Activated CD8-positive, alpha-beta T cell treated with anti-CD3 and anti-CD28 coated beads for 36 hours (primary cell): Measurements from ENCODE around the gene EP300. TPM values are rescaled to one million over a fixed set of nuclear protein-coding genes. Genes with fewer than 3 reads are reported as not detected.
"Not testable (repeated sequence)": the region's sequence is repeated elsewhere in the genome, so short reads cannot be mapped to it uniquely, and the experiment has no call there.

ENCODE experiments used
- ATAC-seq: fragments of 200-7000 bp; cut with Tn5 transposase; one replicate; pipeline ENCODE4 v1.10.0; 2021; ENCODE audit warnings: mild to moderate bottlenecking, moderate library complexity
- CTCF ChIA-PET: fragments of 350-600 bp; sonication (Branson Sonifier 250); formaldehyde crosslinking; loops from one replicate; lab custom pipeline; 2021; ENCODE audit warnings: antibody characterized with exemption; lab: Charles Lee
- POLR2A ChIA-PET: fragments of 350-600 bp; sonication (Branson Sonifier 250); formaldehyde crosslinking; loops from one replicate; lab custom pipeline; 2021; ENCODE audit warnings: antibody characterized with exemption; lab: Charles Lee
- DNase-seq: peaks from one replicate; pipeline ENCODE4 v3.0.0-alpha.2; 2020
- H3K27ac Mint-ChIP-seq: one replicate; pipeline ENCODE4 v1.8.0; 2021; ENCODE audit warnings: mild to moderate bottlenecking, mixed read lengths
- H3K27me3 Mint-ChIP-seq: one replicate; pipeline ENCODE4 v1.8.0; 2021; ENCODE audit warnings: mixed read lengths
- H3K36me3 Mint-ChIP-seq: one replicate; pipeline ENCODE4 v1.8.0; 2021; ENCODE audit warnings: low read depth, mixed read lengths
- H3K4me1 Mint-ChIP-seq: one replicate; pipeline ENCODE4 v1.8.0; 2021; ENCODE audit warnings: low read depth, mixed read lengths
- H3K4me3 Mint-ChIP-seq: one replicate; pipeline ENCODE4 v1.8.0; 2021; ENCODE audit warnings: mild to moderate bottlenecking, moderate library complexity, mixed read lengths
- H3K9me3 Mint-ChIP-seq: one replicate; pipeline ENCODE4 v1.8.0; 2021; ENCODE audit warnings: mixed read lengths
- intact Hi-C: fragments of 100-400 bp; cut with micrococcal nuclease; formaldehyde crosslinking; loops from one replicate; pipeline ENCODE4 v1.10.0; 2022
- total RNA-seq, 2 experiments: library from RNA; stranded (reverse); gene quantifications; one replicate each; pipeline ENCODE4 v1.2.3, GENCODE V29; 2021
- TF ChIP-seq, protein P1 (sequence below): fragments of 200-600 bp; IDR thresholded peaks from one replicate; pipeline ENCODE4 v1.8.0; 2022; ENCODE audit warnings: antibody characterized with exemption, mild to moderate bottlenecking

The EP300 gene
- total RNA-seq, 2 experiments from 2014 or later = 39.6 to 39.7 TPM

DNA sequence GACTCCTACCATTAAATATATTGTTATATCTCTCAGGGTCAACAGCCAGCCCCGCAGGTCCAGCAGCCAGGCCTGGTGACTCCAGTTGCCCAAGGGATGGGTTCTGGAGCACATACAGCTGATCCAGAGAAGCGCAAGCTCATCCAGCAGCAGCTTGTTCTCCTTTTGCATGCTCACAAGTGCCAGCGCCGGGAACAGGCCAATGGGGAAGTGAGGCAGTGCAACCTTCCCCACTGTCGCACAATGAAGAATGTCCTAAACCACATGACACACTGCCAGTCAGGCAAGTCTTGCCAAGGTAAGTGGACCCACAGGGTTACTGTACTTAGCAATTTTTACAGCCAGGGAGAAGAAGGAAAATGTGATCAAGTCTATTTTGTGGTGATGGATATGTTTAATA, 35.1 kb downstream of the EP300 start:
- CTCF ChIA-PET = no interaction called here
- Mint-ChIP-seq H3K27ac (no peak overlapping the region), H3K4me3 (no peak overlapping the region), H3K27me3 (no peaks in the 10 kb centered on the region), H3K9me3 (no peaks in the 10 kb centered on the region), H3K4me1 (peaks cover 7% of the 10 kb centered on the region), H3K36me3 (peaks cover 45% of the 10 kb centered on the region)
- DNase-seq (no peak), ATAC-seq (no peak)
- POLR2A ChIA-PET = no interaction called here
- intact Hi-C loops = no loop called here
- TF ChIP-seq, protein P1, sequence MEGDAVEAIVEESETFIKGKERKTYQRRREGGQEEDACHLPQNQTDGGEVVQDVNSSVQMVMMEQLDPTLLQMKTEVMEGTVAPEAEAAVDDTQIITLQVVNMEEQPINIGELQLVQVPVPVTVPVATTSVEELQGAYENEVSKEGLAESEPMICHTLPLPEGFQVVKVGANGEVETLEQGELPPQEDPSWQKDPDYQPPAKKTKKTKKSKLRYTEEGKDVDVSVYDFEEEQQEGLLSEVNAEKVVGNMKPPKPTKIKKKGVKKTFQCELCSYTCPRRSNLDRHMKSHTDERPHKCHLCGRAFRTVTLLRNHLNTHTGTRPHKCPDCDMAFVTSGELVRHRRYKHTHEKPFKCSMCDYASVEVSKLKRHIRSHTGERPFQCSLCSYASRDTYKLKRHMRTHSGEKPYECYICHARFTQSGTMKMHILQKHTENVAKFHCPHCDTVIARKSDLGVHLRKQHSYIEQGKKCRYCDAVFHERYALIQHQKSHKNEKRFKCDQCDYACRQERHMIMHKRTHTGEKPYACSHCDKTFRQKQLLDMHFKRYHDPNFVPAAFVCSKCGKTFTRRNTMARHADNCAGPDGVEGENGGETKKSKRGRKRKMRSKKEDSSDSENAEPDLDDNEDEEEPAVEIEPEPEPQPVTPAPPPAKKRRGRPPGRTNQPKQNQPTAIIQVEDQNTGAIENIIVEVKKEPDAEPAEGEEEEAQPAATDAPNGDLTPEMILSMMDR = no peak

DNA sequence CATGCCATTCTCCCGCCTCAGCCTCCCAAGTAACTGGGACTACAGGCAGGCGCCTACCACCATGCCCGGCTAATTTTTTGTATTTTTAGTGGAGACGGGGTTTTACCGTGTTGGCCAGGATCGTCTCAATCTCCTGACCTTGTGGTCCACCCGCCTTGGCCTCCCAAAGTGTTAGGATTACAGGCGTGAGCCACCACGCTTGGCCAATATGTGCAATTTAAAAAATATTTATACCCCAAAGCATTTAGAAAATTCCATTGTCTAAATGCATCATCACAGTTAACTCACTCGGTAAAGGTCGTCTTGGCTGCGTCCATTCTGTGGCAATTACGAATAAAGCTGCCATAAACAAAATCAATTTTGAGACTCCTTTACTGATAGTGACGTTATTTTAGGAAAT, 36.2 kb downstream of the EP300 start:
- peaks cover 4% of the 10 kb centered on the region for H3K4me1 Mint-ChIP-seq
- DNase-seq = no peak
- intact Hi-C loops = no loop called here
- TF ChIP-seq, protein P1 = no peak
- no peaks in the 10 kb centered on the region for H3K27me3 Mint-ChIP-seq
- no peak overlapping the region for H3K27ac Mint-ChIP-seq
- peaks cover 51% of the 10 kb centered on the region for H3K36me3 Mint-ChIP-seq
- ATAC-seq = no peak
- no peaks in the 10 kb centered on the region for H3K9me3 Mint-ChIP-seq
- H3K4me3 Mint-ChIP-seq = no peak overlapping the region
- ChIA-PET CTCF (no interaction called here), POLR2A (no interaction called here)

DNA sequence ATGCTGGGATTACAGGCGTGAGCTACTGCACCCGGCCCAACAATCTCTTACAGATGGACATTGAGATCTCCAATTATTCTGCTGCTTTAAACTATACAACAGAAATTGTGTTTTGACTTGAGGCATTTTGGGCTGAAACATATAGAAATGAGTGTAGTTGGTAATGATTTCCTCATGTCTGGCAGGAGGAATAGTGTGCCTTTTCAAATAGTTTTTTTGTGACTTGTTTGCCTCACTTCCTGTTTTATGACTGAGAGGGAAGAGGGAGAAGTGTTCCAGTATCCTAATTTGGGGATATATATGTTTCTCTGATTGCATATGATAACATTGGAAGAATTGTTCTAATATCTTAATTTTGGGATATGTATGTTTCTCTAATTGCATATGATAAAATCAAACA, 40.2 kb downstream of the EP300 start:
- POLR2A ChIA-PET = interaction anchor here (0.7 to 1.6 kb wide), 2 partner anchors 49 to 153 kb away, joined by 3 to 4 read pairs; partner anchors contain the start of gene RANGAP1
- CTCF ChIA-PET = no interaction called here
- no peak for DNase-seq
- TF ChIP-seq, protein P1 = no peak
- intact Hi-C loops = no loop called here
- Mint-ChIP-seq H3K9me3 (no peaks in the 10 kb centered on the region), H3K27ac (peak overlapping the region; percentile 34), H3K36me3 (peaks cover 51% of the 10 kb centered on the region), H3K4me3 (no peak overlapping the region), H3K4me1 (peaks cover 4% of the 10 kb centered on the region), H3K27me3 (no peaks in the 10 kb centered on the region)
- ATAC-seq = no peak

DNA sequence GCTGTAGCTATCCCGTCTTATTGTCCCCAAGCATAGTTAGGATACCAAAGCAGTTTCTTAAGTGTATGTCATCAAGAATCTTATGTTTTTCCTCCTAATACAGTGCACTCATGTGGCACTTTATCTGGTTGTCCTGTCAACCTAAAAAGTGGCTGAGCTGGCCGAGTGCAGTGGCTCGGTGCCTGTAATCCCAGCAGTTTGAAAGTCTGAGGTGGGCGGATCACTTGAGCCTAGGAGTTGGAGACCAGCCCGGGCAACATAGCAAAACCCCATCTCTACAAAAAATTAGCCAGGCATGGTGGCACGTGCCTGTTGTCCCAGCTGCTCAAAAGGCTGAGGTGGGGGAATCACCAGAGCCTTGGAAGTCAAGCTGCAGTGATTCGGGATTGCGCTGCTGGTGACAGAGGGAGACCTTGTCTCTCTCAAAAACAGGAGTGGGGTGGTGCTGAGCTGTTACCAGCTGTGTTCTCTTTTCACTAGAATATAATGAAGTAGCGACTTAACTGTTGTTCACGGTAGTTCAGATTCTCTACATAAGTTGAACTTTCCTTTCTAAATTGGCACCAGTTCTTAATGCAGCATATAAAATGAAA, 48.1 kb downstream of the EP300 start:
- POLR2A ChIA-PET = no interaction called here

DNA sequence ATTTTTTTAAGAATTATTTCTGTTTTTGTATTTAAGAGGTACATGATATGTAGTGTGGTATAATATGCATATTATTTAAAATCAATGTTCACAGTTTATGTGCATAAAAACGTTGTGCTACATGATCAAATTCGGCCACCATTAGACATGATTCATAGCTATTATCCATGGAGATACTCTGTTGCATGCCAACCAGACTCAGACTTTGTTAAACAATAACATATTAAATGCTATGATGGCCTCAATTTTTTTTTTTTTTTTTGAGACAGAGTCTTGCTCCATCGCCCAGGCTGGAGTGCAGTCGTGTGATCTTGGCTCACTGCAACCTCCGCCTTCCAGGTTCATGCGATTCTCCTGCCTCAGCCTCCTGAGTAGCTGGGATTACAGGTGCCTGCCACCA, 53.5 kb downstream of the EP300 start:
- H3K4me1 Mint-ChIP-seq, CTCF ChIA-PET, H3K27me3 Mint-ChIP-seq, H3K9me3 Mint-ChIP-seq, H3K4me3 Mint-ChIP-seq, POLR2A ChIA-PET, H3K27ac Mint-ChIP-seq, ATAC-seq, intact Hi-C loops, DNase-seq: not testable (repeated sequence)
- H3K36me3 Mint-ChIP-seq = peaks cover 47% of the 10 kb centered on the region

More for the DNA sequence above, 48.1 kb downstream of the EP300 start:
- Mint-ChIP-seq H3K4me1 (no peaks in the 10 kb centered on the region), H3K27me3 (no peaks in the 10 kb centered on the region), H3K4me3 (no peak overlapping the region), H3K27ac (no peak overlapping the region), H3K9me3 (no peaks in the 10 kb centered on the region), H3K36me3 (peaks cover 50% of the 10 kb centered on the region)
- intact Hi-C loops = no loop called here
- TF ChIP-seq, protein P1 = no peak
- ATAC-seq (no peak), DNase-seq (no peak)
- CTCF ChIA-PET = interaction anchor here (1.0 kb wide), 1 partner anchor 218 kb away, joined by 4 read pairs; no protein-coding TSS in a partner anchor
